Lung (tissue), 12 donors: Measurements from ENCODE around the gene RRH. TPM values are rescaled to one million over a fixed set of nuclear protein-coding genes. Genes with fewer than 3 reads are reported as not detected.

ENCODE experiments used
- ATAC-seq: fragments of 200-7000 bp; cut with Tn5 transposase; one replicate; pipeline ENCODE4 v1.9.1; 2020; ENCODE audit warnings: moderate number of reproducible peaks; ENCODE audit not compliant: insufficient read depth, low FRiP score
- DNase-seq, 3 donors: peaks; one replicate each; pipeline ENCODE4 v3.0.0-alpha.2; 2013 to 2017
- H3K27ac ChIP-seq, 2 donors: one replicate each; pipeline ENCODE4 v1.5.1; 2013; ENCODE audit warnings: mild to moderate bottlenecking in 2 of 2, moderate library complexity in 2 of 2, control low read depth in 1 of 2, inconsistent platforms in 1 of 2, low read depth in 1 of 2, low read length in 1 of 2
- H3K27me3 ChIP-seq, 3 donors: one replicate each; pipeline ENCODE4 v1.5.1; 2013; ENCODE audit warnings: low read length in 2 of 3; ENCODE audit not compliant: control insufficient read depth in 3 of 3, insufficient read depth in 3 of 3
- H3K36me3 ChIP-seq, 4 donors: one replicate each; pipeline ENCODE4 v1.5.1; 2013; ENCODE audit warnings: low read length in 4 of 4, mild to moderate bottlenecking in 1 of 4, moderate library complexity in 1 of 4; ENCODE audit not compliant: control insufficient read depth in 4 of 4, insufficient read depth in 4 of 4
- H3K4me1 ChIP-seq, 5 donors: one replicate each; pipeline ENCODE4 v1.5.1; 2013; ENCODE audit warnings: low read length in 5 of 5, mild to moderate bottlenecking in 2 of 5, moderate library complexity in 1 of 5; ENCODE audit not compliant: control insufficient read depth in 5 of 5, insufficient read depth in 5 of 5
- H3K4me3 ChIP-seq: one replicate; pipeline ENCODE4 v1.5.1; 2013; ENCODE audit warnings: mild to moderate bottlenecking, control low read depth, moderate library complexity
- H3K9ac ChIP-seq, 2 donors: one replicate each; pipeline ENCODE4 v1.5.1; 2013; ENCODE audit warnings: low read length in 2 of 2, control low read depth in 1 of 2; ENCODE audit not compliant: insufficient read depth in 1 of 2
- H3K9me3 ChIP-seq, 4 donors: one replicate each; pipeline ENCODE4 v1.5.1; 2013; ENCODE audit warnings: low read length in 3 of 4, mild to moderate bottlenecking in 1 of 4, moderate library complexity in 1 of 4; ENCODE audit not compliant: control insufficient read depth in 4 of 4, insufficient read depth in 3 of 4
- CTCF ChIP-seq: IDR thresholded peaks from 2 replicates; pipeline ENCODE4 v1.5.1; 2012; ENCODE audit warnings: mild to moderate bottlenecking; ENCODE audit errors: control extremely low read depth, extremely low read depth
- WGBS, 2 donors: extraction: QIAGEN DNeasy Blood & Tissue Kit; methylation state at CpG; one replicate each; pipeline ENCODE4 v1.1.7; 2013; 5-methylcytosine and 5-hydroxymethylcytosine counted together
- polyA plus RNA-seq, 2 donors: library from polyadenylated mRNA; stranded (reverse); fragments of 200-250 nt; gene quantifications; one replicate each; pipeline ENCODE4 v1.2.1, GENCODE V29; 2013
- total RNA-seq, 2 donors: library from RNA; depleted of rRNA in 1 of 2; stranded (reverse); fragments of >200 nt in 1 of 2; gene quantifications; one replicate each; pipeline ENCODE4 v1.2.1, GENCODE V29; 2014 to 2021
- donor health status: control.
- donor health status: control.
- donor health status: Bipolar disorder and iron deficiency.
- donor health status: healthy.
- donor health status: DM: yes; HTN: yes; CAD: no.

Gene RRH
- total and polyA plus RNA-seq, 4 donors: 0.10 to 0.21 (median 0.20) TPM; not detected in 1

DNA sequence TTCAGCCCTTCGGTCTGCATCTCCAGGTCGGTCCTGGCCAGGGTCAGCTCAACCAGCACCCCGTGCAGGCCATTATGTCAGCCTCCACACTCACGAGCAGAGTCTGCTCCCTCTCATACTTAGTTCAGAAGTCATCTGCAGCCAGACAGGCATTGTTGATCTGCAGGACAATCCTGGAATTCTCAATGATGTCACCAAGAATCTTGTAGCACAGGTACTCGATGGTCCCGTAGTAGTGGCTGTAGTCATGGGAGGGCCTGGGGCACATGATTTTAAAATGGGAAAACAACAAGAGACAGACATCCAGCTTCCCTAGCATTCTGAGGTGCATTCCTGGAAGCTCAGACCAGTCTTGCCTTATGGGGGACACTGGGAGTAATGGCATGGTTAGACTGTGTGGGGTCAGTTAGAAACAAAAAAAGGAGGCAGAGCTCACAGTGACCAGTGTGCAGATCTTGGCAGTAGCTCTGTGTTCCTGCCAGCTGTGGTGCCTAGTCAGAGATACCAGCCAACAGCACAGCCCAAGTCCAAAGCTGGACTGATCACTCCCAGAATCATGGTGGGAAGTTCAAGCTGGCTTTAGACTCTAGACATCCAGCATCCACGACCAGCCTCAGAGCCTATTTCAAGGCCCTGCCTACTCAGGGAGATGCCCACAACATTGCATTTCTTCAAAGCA lies 52.0 kb downstream of the RRH start:
- peaks cover 0 to 6% (median 0%) of the 10 kb centered on the region in 4 donors for H3K9me3 ChIP-seq
- H3K9ac ChIP-seq: no peak overlapping the region
- H3K36me3 ChIP-seq: no peaks in the 10 kb centered on the region
- H3K27me3 ChIP-seq: no peaks in the 10 kb centered on the region
- WGBS, 2 donors: 91% methylated on average over 7 of the region's 7 CpGs
- ATAC-seq (no peak), DNase-seq (no peak)
- H3K4me1 ChIP-seq: no peaks in the 10 kb centered on the region
- no peak overlapping the region for H3K4me3 ChIP-seq
- no peak overlapping the region for H3K27ac ChIP-seq
- no peak for TF ChIP-seq CTCF

- H3K9me3 ChIP-seq: no peaks in the 10 kb centered on the region
- no peaks in the 10 kb centered on the region for H3K27me3 ChIP-seq
- H3K9ac ChIP-seq: no peak overlapping the region
- no peak for TF ChIP-seq CTCF
- ATAC-seq (no peak), DNase-seq (no peak)
- no peaks in the 10 kb centered on the region for H3K36me3 ChIP-seq
- H3K27ac ChIP-seq: no peak overlapping the region
- H3K4me1 ChIP-seq: no peaks in the 10 kb centered on the region
- no peak overlapping the region for H3K4me3 ChIP-seq
Observed at GRCh38 chr4:109886303-109886702, 58.5 kb downstream of the RRH start.

DNA sequence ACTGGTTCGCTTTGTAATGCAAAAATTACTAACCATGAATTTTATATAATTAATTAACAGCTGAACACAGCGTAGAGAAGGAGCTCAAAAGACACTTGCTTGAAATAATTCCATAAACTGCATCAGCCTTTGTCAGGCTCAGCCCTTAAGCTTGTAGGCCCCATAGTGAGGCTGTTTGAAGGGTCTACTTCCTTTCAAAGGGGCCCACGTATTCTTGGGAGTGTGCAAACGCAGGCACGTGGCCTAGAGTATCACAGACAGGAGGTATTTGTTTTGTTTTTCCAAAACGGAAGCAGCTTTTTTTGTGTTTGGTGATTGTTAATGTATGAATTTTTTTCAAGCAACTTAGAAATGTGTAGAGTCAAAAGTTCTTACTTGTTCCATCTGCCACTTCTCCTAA lies 59.3 kb downstream of the RRH start:
- WGBS, 2 donors: 42 to 44% methylated on average over 6 of the region's 6 CpGs
- Histone ChIP-seq H3K27me3 (no peaks in the 10 kb centered on the region), H3K9me3 (no peaks in the 10 kb centered on the region), H3K27ac (no peak overlapping the region), H3K36me3 (no peaks in the 10 kb centered on the region), H3K9ac (no peak overlapping the region), H3K4me1 (no peaks in the 10 kb centered on the region), H3K4me3 (no peak overlapping the region)
- ATAC-seq: no peak
- no peak for DNase-seq
- no peak for TF ChIP-seq CTCF

DNA sequence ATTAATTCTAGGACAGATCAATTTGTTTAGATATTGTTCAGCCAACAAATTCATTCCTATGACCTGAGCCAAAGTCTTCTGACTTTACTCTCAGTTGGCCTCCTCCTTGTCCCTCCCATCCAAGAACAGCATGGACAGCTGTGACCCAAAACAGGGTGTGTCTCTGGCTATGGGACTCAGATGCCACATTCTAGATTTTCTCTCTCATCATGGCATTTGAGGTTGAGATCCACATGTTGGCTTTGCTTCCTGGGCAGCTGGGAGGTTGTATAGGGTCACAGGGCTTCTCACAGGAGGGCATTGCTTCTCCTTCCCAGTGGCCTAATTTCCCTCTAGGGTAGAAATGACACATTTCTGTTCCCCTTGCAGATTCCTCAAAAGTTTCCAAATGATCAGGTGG lies 62.3 kb downstream of the RRH start:
- no peak for ATAC-seq
- Histone ChIP-seq H3K4me3 (no peak overlapping the region), H3K4me1 (no peaks in the 10 kb centered on the region), H3K9me3 (no peaks in the 10 kb centered on the region), H3K27ac (no peak overlapping the region), H3K9ac (no peak overlapping the region), H3K36me3 (no peaks in the 10 kb centered on the region), H3K27me3 (no peaks in the 10 kb centered on the region)
- no peak for DNase-seq
- no peak for TF ChIP-seq CTCF
